Measurements from ENCODE around the gene MYG1. TPM values are rescaled to one million over a fixed set of nuclear protein-coding genes. Genes with fewer than 3 reads are reported as not detected.
A peak's percentile ranks its signal among the peaks of the same experiment; 100 is the strongest.

Gene MYG1
- total and polyA plus RNA-seq, 2 of the 13 experiments (the other 11 are each of a cell fraction or from before 2014, with no cell fraction given), result 38.6 to 58.0 TPM

- TF ChIP-seq ZNF280D (CRISPR knock-in tag; IDR thresholded peaks at IDR 0.05), result peak; percentile 63; the same call in 1 of the 2 replicates
- TF ChIP-seq ZNF331 (CRISPR knock-in tag; IDR thresholded peaks at IDR 0.05), result peak; percentile 33; the same call in 1 of the 2 replicates
- 0 out of 2 replicates have a peak, but pooled peaks have one; percentile 34 for TF ChIP-seq ZNF740 (CRISPR knock-in tag; IDR thresholded peaks at IDR 0.05)
- TF ChIP-seq PHF8 (CRISPR knock-in tag; IDR thresholded peaks at IDR 0.05), result 0 out of 2 replicates have a peak, but pooled peaks have one; percentile 19
- TF ChIP-seq RXRB (CRISPR knock-in tag; IDR thresholded peaks at IDR 0.05; ENCODE audit: borderline replicate concordance), result peak; percentile 11; the same call in 1 of the 2 replicates
- no peak for TF ChIP-seq HES4 (CRISPR knock-in tag; IDR thresholded peaks at IDR 0.05; ENCODE audit: borderline replicate concordance)
- no peak for TF ChIP-seq FOXP1 (IDR thresholded peaks at IDR 0.05)
- TF ChIP-seq FOXP1 (CRISPR knock-in tag; IDR thresholded peaks at IDR 0.05), result no peak
- TF ChIP-seq ERF (CRISPR knock-in tag; IDR thresholded peaks at IDR 0.05), result peak; percentile 31; the same call in 1 of the 2 replicates
- TF ChIP-seq KLF16 (CRISPR knock-in tag; IDR thresholded peaks at IDR 0.05), result 0 out of 4 replicates have a peak, but pooled peaks of 1 of the 2 experiments have one; percentile 32
- peak; percentile 48; the same call in 1 of the 2 replicates for TF ChIP-seq SALL2 (CRISPR knock-in tag; IDR thresholded peaks at IDR 0.05)
- peak; percentile 89 for TF ChIP-seq ZNF281 (CRISPR knock-in tag; IDR thresholded peaks at IDR 0.05; ENCODE audit: borderline replicate concordance)
- TF ChIP-seq BCL3 (CRISPR knock-in tag; IDR thresholded peaks at IDR 0.05), result no peak
- no peak for TF ChIP-seq ESRRA (CRISPR knock-in tag; IDR thresholded peaks at IDR 0.05; ENCODE audit: low read depth)
- TF ChIP-seq ZNF205 (CRISPR knock-in tag; IDR thresholded peaks at IDR 0.05), result 0 out of 2 replicates have a peak, but pooled peaks have one; percentile 41
- TF ChIP-seq, protein P1, sequence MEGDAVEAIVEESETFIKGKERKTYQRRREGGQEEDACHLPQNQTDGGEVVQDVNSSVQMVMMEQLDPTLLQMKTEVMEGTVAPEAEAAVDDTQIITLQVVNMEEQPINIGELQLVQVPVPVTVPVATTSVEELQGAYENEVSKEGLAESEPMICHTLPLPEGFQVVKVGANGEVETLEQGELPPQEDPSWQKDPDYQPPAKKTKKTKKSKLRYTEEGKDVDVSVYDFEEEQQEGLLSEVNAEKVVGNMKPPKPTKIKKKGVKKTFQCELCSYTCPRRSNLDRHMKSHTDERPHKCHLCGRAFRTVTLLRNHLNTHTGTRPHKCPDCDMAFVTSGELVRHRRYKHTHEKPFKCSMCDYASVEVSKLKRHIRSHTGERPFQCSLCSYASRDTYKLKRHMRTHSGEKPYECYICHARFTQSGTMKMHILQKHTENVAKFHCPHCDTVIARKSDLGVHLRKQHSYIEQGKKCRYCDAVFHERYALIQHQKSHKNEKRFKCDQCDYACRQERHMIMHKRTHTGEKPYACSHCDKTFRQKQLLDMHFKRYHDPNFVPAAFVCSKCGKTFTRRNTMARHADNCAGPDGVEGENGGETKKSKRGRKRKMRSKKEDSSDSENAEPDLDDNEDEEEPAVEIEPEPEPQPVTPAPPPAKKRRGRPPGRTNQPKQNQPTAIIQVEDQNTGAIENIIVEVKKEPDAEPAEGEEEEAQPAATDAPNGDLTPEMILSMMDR (CRISPR knock-in tag; IDR thresholded peaks at IDR 0.05), result peak; percentile 90
- TF ChIP-seq TARDBP (CRISPR knock-in tag; IDR thresholded peaks at IDR 0.05), result 0 out of 2 replicates have a peak, but pooled peaks have one; percentile 20
- 0 out of 2 replicates have a peak, but pooled peaks have one; percentile 50 for TF ChIP-seq ZNF234 (CRISPR knock-in tag; conservative IDR thresholded peaks at IDR 0.05)
- no peak for TF ChIP-seq CBX2 (IDR thresholded peaks at IDR 0.05; ENCODE audit: low read depth, low read length)
- no peak for TF ChIP-seq CBX2 (CRISPR knock-in tag; IDR thresholded peaks at IDR 0.05; ENCODE audit: low read depth)
These were observed 45.5 kb downstream of the MYG1 start (continued) for GRCh38 chr12:53344824-53345485.

All from HepG2 (cell line).